Measurements from ENCODE around the gene AHNAK.
"Not testable (repeated sequence)": the region's sequence is repeated elsewhere in the genome, so short reads cannot be mapped to it uniquely, and the experiment has no call there.

GRCh38 chr11:62585356-62585755, 38.8 kb upstream of the AHNAK start:
- TF ChIP-seq CTCF (IDR thresholded peaks at IDR 0.05; ENCODE audit: low read length); EZH2 (IDR thresholded peaks at IDR 0.05; ENCODE audit: borderline replicate concordance, low read length): not testable (repeated sequence)
